H9 (cell line): ENCODE results near the gene MRGPRF. TPM values are rescaled to one million over a fixed set of nuclear protein-coding genes. Genes with fewer than 3 reads are reported as not detected.

ENCODE experiments used
- DNase-seq: peaks from one replicate; pipeline ENCODE4 v3.0.0-alpha.2; 2017
- H2AFZ ChIP-seq: one replicate; pipeline ENCODE4 v1.6.1; 2013; ENCODE audit warnings: mild to moderate bottlenecking, low read length, control low read depth, moderate library complexity
- H2AK5ac ChIP-seq: 2 replicates; pipeline ENCODE4 v1.6.1; 2013; ENCODE audit warnings: low read length, control low read depth, mixed read lengths; ENCODE audit not compliant: insufficient read length
- H2BK120ac ChIP-seq: one replicate; pipeline ENCODE4 v1.6.1; 2013; ENCODE audit warnings: low read depth, mild to moderate bottlenecking, low read length, control low read depth, inconsistent platforms; ENCODE audit not compliant: poor library complexity, severe bottlenecking
- H2BK12ac ChIP-seq: 2 replicates; pipeline ENCODE4 v1.6.1; 2013; ENCODE audit warnings: low read length, control low read depth, mixed read lengths, low read depth; ENCODE audit not compliant: insufficient read length
- H2BK15ac ChIP-seq: 2 replicates; pipeline ENCODE4 v1.6.1; 2013; ENCODE audit warnings: low read depth, low read length, control low read depth
- H2BK20ac ChIP-seq: one replicate; pipeline ENCODE4 v1.6.1; 2013; ENCODE audit warnings: low read depth, mild to moderate bottlenecking, low read length, control low read depth, inconsistent platforms; ENCODE audit not compliant: poor library complexity, severe bottlenecking
- H2BK5ac ChIP-seq: 2 replicates; pipeline ENCODE4 v1.6.1; 2013; ENCODE audit warnings: low read length, control low read depth, mixed read lengths; ENCODE audit not compliant: insufficient read length
- H3K14ac ChIP-seq: 2 replicates; pipeline ENCODE4 v1.6.1; 2013; ENCODE audit warnings: low read length, control low read depth; ENCODE audit not compliant: insufficient read depth
- H3K18ac ChIP-seq: 2 replicates; pipeline ENCODE4 v1.6.1; 2013; ENCODE audit warnings: low read depth, mild to moderate bottlenecking, mixed read lengths, low read length, control low read depth; ENCODE audit not compliant: insufficient read length
- H3K23ac ChIP-seq: 2 replicates; pipeline ENCODE4 v1.6.1; 2013; ENCODE audit warnings: low read length, control low read depth, mixed read lengths, low read depth; ENCODE audit not compliant: insufficient read length
- H3K23me2 ChIP-seq: 2 replicates; pipeline ENCODE4 v1.6.1; 2013; ENCODE audit warnings: low read depth, mild to moderate bottlenecking, mixed read lengths, low read length, control low read depth; ENCODE audit not compliant: insufficient read length, poor library complexity, severe bottlenecking
- H3K27ac ChIP-seq: 2 replicates; pipeline ENCODE4 v1.5.1; 2013; ENCODE audit warnings: low read length, control low read depth, mixed read lengths, low read depth; ENCODE audit not compliant: insufficient read length
- H3K27me3 ChIP-seq: 2 replicates; pipeline ENCODE4 v1.6.1; 2013; ENCODE audit warnings: low read length, control low read depth, inconsistent platforms; ENCODE audit not compliant: insufficient read depth
- H3K4ac ChIP-seq: 2 replicates; pipeline ENCODE4 v1.6.1; 2013; ENCODE audit warnings: low read depth, mild to moderate bottlenecking, control low read depth, inconsistent platforms, low read length, moderate library complexity
- H3K4me1 ChIP-seq: 2 replicates; pipeline ENCODE4 v1.6.1; 2013; ENCODE audit warnings: low read length, control low read depth, inconsistent platforms; ENCODE audit not compliant: insufficient read depth
- H3K4me2 ChIP-seq: 2 replicates; pipeline ENCODE4 v1.6.1; 2013; ENCODE audit warnings: low read length, control low read depth, mixed read lengths; ENCODE audit not compliant: insufficient read length, insufficient read depth
- H3K56ac ChIP-seq: 2 replicates; pipeline ENCODE4 v1.6.1; 2013; ENCODE audit warnings: low read depth, mild to moderate bottlenecking, mixed read lengths, low read length, control low read depth; ENCODE audit not compliant: insufficient read length
- H3K79me1 ChIP-seq: 2 replicates; pipeline ENCODE4 v1.6.1; 2013; ENCODE audit warnings: low read depth, mild to moderate bottlenecking, moderate library complexity, low read length, control low read depth, inconsistent platforms; ENCODE audit not compliant: insufficient read depth, poor library complexity, severe bottlenecking
- H3K79me2 ChIP-seq: 2 replicates; pipeline ENCODE4 v1.6.1; 2013; ENCODE audit warnings: low read length, control low read depth, inconsistent platforms; ENCODE audit not compliant: insufficient read depth
- H3K9ac ChIP-seq: 2 replicates; pipeline ENCODE4 v1.6.1; 2013; ENCODE audit warnings: low read length, control low read depth, mixed read lengths; ENCODE audit not compliant: insufficient read length; ENCODE audit errors: extremely low read depth
- H3K9me3 ChIP-seq: one replicate; pipeline ENCODE4 v1.6.1; 2013; ENCODE audit warnings: low read depth, low read length, inconsistent platforms; ENCODE audit not compliant: control insufficient read depth
- H3T11ph ChIP-seq: one replicate; pipeline ENCODE4 v1.6.1; 2013; ENCODE audit warnings: mild to moderate bottlenecking, low read length, control low read depth, inconsistent platforms
- H4K20me1 ChIP-seq: one replicate; pipeline ENCODE4 v1.6.1; 2013; ENCODE audit not compliant: control insufficient read depth, insufficient read length, insufficient read depth
- H4K5ac ChIP-seq: 2 replicates; pipeline ENCODE4 v1.6.1; 2013; ENCODE audit warnings: low read depth, mild to moderate bottlenecking, mixed read lengths, low read length, control low read depth; ENCODE audit not compliant: insufficient read length
- H4K8ac ChIP-seq: replicated peaks from 2 replicates; pipeline ENCODE4 v1.6.1; 2013; ENCODE audit warnings: low read length, control low read depth, mixed read lengths, low read depth; ENCODE audit not compliant: insufficient read length
- H4K91ac ChIP-seq: 2 replicates; pipeline ENCODE4 v1.6.1; 2013; ENCODE audit warnings: low read depth, mild to moderate bottlenecking, moderate library complexity, mixed read lengths, low read length, control low read depth; ENCODE audit not compliant: insufficient read length
- H3K27ac Mint-ChIP-seq, 3 experiments: 2 replicates in 2 of 3; 3 replicates in 1 of 3; pipeline ENCODE4 v1.8.0; 2020 to 2021; ENCODE audit warnings: mixed read lengths in 3 of 3, mild to moderate bottlenecking in 1 of 3, moderate library complexity in 1 of 3
- H3K27me3 Mint-ChIP-seq: 2 replicates; pipeline ENCODE4 v1.8.0; 2021; ENCODE audit warnings: low read depth, mild to moderate bottlenecking, moderate library complexity, mixed read lengths
- H3K36me3 Mint-ChIP-seq, 3 experiments: 2 replicates in 2 of 3; 3 replicates in 1 of 3; pipeline ENCODE4 v1.8.0; 2020 to 2021; ENCODE audit warnings: low read depth in 3 of 3, mixed read lengths in 3 of 3; ENCODE audit not compliant: insufficient read depth in 1 of 3
- H3K4me1 Mint-ChIP-seq, 2 experiments: 2 replicates each; pipeline ENCODE4 v1.8.0; 2020; ENCODE audit warnings: mixed read lengths in 2 of 2
- H3K4me3 Mint-ChIP-seq, 2 experiments: 2 replicates in 1 of 2; 3 replicates in 1 of 2; pipeline ENCODE4 v1.8.0; 2020 to 2021; ENCODE audit warnings: mild to moderate bottlenecking in 2 of 2, mixed read lengths in 2 of 2, moderate library complexity in 1 of 2
- H3K9me3 Mint-ChIP-seq, 2 experiments: 2 replicates in 1 of 2; 3 replicates in 1 of 2; pipeline ENCODE4 v1.8.0; 2020; ENCODE audit warnings: mild to moderate bottlenecking in 2 of 2, mixed read lengths in 2 of 2, moderate library complexity in 1 of 2
- WGBS: extraction: QIAGEN DNeasy Blood & Tissue Kit; methylation state at CpG from one replicate; pipeline ENCODE4 v1.1.7; 2013; ENCODE audit warnings: missing lambda C conversion rate, low lambda C conversion rate, mixed read lengths; ENCODE audit not compliant: insufficient read length; ENCODE audit errors: extremely low coverage; 5-methylcytosine and 5-hydroxymethylcytosine counted together
- total RNA-seq: library from RNA; stranded (reverse); gene quantifications from 2 replicates; pipeline ENCODE4 v1.2.1, GENCODE V29; 2021
- TF ChIP-seq, protein P1 (sequence below): fragments of 200-600 bp; sonication (generic); conservative IDR thresholded peaks from 3 replicates; pipeline ENCODE4 v1.8.0; 2021; ENCODE audit warnings: antibody characterized with exemption, mild to moderate bottlenecking

Gene MRGPRF
- total RNA-seq, 1 experiment from 2014 or later = 4.0 TPM

DNA sequence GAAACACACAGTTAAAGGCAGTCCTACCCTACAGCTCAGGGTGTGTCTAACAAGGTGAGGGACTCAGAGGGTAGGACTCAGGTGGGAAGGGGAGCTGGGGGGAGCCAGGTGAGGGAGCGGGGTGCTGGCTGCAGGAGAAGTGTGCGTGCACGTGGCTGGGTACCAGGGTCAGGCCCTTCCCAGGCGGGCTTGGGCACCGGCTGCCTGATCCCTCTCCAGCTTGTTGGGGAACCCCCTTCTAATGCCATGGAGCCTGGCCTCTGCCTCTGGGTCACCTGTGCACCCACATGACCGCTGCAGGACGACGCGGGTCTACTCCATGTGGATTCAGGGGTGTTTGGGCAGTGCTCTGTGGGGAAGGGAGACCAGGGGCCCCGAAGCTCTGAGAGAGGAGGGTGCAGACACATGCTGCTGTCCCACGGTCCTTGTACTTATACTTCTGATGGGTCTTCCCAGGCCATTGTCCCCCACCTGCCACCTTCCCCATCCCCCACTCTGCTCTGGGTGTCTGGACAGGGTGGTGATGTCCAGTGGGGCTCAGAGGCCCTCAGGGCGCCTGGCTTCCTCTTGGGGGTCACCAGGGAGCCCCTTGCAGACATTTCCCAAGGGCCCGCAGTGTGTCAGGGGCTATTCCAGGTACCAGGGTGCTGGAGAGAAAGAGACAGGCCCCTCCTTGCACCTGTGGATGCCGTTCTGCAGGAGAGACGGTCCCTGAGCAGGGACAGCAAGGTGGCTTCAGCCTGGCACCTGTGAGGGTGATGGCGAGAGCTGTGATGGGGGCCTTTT is 21.9 kb downstream of the MRGPRF start:
- H3K27me3 Mint-ChIP-seq = peaks cover 2% of the 10 kb centered on the region; the same call in 1 of the 2 replicates

More for the DNA sequence above, 21.9 kb downstream of the MRGPRF start:
- Histone ChIP-seq H3K79me2 (no peaks in the 10 kb centered on the region), H3K14ac (no peak overlapping the region; the same call in 1 of the 2 replicates), H3K18ac (no peak overlapping the region), H3K4me2 (no peak overlapping the region), H3T11ph (no peak overlapping the region), H3K27ac (no peak overlapping the region), H4K20me1 (no peaks in the 10 kb centered on the region), H3K9ac (no peak overlapping the region), H3K79me1 (no peaks in the 10 kb centered on the region), H4K8ac (no peak overlapping the region), H2BK12ac (no peak overlapping the region), H2BK120ac (no peak overlapping the region), H3K4ac (no peak overlapping the region), H3K23me2 (no peaks in the 10 kb centered on the region), H3K4me1 (no peaks in the 10 kb centered on the region), H2BK15ac (no peak overlapping the region), H3K27me3 (no peaks in the 10 kb centered on the region), H3K23ac (no peak overlapping the region), H2AFZ (no peak overlapping the region), H2BK20ac (no peak overlapping the region), H3K9me3 (no peaks in the 10 kb centered on the region), H2BK5ac (no peak overlapping the region), H4K91ac (no peak overlapping the region), H4K5ac (no peak overlapping the region), H3K56ac (no peak overlapping the region), H2AK5ac (no peak overlapping the region)
- Mint-ChIP-seq H3K27ac (no peak overlapping the region), H3K4me3 (no peak overlapping the region), H3K36me3 (no peaks in the 10 kb centered on the region), H3K4me1 (no peaks in the 10 kb centered on the region), H3K9me3 (peaks cover 9 to 10% of the 10 kb centered on the region in 2 experiments; a peak in 4 of 5 replicates)
- no CpG with 5 or more reads among the region's 16 CpGs for WGBS
- TF ChIP-seq, protein P1, sequence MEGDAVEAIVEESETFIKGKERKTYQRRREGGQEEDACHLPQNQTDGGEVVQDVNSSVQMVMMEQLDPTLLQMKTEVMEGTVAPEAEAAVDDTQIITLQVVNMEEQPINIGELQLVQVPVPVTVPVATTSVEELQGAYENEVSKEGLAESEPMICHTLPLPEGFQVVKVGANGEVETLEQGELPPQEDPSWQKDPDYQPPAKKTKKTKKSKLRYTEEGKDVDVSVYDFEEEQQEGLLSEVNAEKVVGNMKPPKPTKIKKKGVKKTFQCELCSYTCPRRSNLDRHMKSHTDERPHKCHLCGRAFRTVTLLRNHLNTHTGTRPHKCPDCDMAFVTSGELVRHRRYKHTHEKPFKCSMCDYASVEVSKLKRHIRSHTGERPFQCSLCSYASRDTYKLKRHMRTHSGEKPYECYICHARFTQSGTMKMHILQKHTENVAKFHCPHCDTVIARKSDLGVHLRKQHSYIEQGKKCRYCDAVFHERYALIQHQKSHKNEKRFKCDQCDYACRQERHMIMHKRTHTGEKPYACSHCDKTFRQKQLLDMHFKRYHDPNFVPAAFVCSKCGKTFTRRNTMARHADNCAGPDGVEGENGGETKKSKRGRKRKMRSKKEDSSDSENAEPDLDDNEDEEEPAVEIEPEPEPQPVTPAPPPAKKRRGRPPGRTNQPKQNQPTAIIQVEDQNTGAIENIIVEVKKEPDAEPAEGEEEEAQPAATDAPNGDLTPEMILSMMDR = no peak
- DNase-seq = peak; percentile 14
